ENCODE measurements around the gene PHTF2.

PHTF2 gene

GRCh38 chr7:77877791-77878190 lies 79.2 kb downstream of the PHTF2 start:
- no peak for DNase-seq (ENCODE audit: low read depth, low spot score)

- no peak for DNase-seq (ENCODE audit: low read depth, low spot score)
Measured at GRCh38 chr7:77878500-77878899, 79.9 kb downstream of the PHTF2 start.

- no peak for DNase-seq (ENCODE audit: low read depth, low spot score)
Measured at GRCh38 chr7:77879272-77879671, 80.7 kb downstream of the PHTF2 start.

- DNase-seq (ENCODE audit: low read depth, low spot score) = no peak
Measured at GRCh38 chr7:77881871-77882270, 83.3 kb downstream of the PHTF2 start.

GRCh38 chr7:77885155-77885554 lies 86.6 kb downstream of the PHTF2 start:
- DNase-seq (ENCODE audit: low read depth, low spot score) = no peak

- DNase-seq (ENCODE audit: low read depth, low spot score) = no peak
Measured at GRCh38 chr7:77887567-77887966, 89.0 kb downstream of the PHTF2 start.

- no peak for DNase-seq (ENCODE audit: low read depth, low spot score)
Measured at GRCh38 chr7:77888998-77889397, 90.4 kb downstream of the PHTF2 start.

- no peak for DNase-seq (ENCODE audit: low read depth, low spot score)
Measured at GRCh38 chr7:77893813-77894212, 95.2 kb downstream of the PHTF2 start.

- DNase-seq (ENCODE audit: low read depth, low spot score) = no peak
Measured at GRCh38 chr7:77894574-77895091, 96.1 kb downstream of the PHTF2 start.

- DNase-seq (ENCODE audit: low read depth, low spot score) = no peak
Measured at GRCh38 chr7:77895905-77896304, 97.3 kb downstream of the PHTF2 start.

GRCh38 chr7:77897004-77897547 lies 98.5 kb downstream of the PHTF2 start:
- DNase-seq (ENCODE audit: low read depth, low spot score) = no peak

GRCh38 chr7:77899516-77899915 lies 100.9 kb downstream of the PHTF2 start:
- DNase-seq (ENCODE audit: low read depth, low spot score) = no peak

- DNase-seq (ENCODE audit: low read depth, low spot score) = no peak
Measured at GRCh38 chr7:77903597-77903996, 105.0 kb downstream of the PHTF2 start.

GRCh38 chr7:77904252-77904651 lies 105.7 kb downstream of the PHTF2 start:
- no peak for DNase-seq (ENCODE audit: low read depth, low spot score)

GRCh38 chr7:77907281-77907680 lies 108.7 kb downstream of the PHTF2 start:
- DNase-seq (ENCODE audit: low read depth, low spot score) = no peak

- DNase-seq (ENCODE audit: low read depth, low spot score) = no peak
Measured at GRCh38 chr7:77908664-77909063, 110.1 kb downstream of the PHTF2 start.

GRCh38 chr7:77910124-77910523 lies 111.6 kb downstream of the PHTF2 start:
- DNase-seq (ENCODE audit: low read depth, low spot score) = no peak

- no peak for DNase-seq (ENCODE audit: low read depth, low spot score)
Measured at GRCh38 chr7:77912293-77912692, 113.7 kb downstream of the PHTF2 start.

GRCh38 chr7:77913977-77914607 lies 115.5 kb downstream of the PHTF2 start:
- DNase-seq (ENCODE audit: low read depth, low spot score) = no peak

GRCh38 chr7:77917500-77918262 lies 119.1 kb downstream of the PHTF2 start:
- DNase-seq (ENCODE audit: low read depth, low spot score) = no peak

- DNase-seq (ENCODE audit: low read depth, low spot score) = no peak
Measured at GRCh38 chr7:77918676-77919075, 120.1 kb downstream of the PHTF2 start.

GRCh38 chr7:77923419-77923818 lies 124.8 kb downstream of the PHTF2 start:
- DNase-seq (ENCODE audit: low read depth, low spot score) = no peak

GRCh38 chr7:77930496-77930895 lies 131.9 kb downstream of the PHTF2 start:
- DNase-seq (ENCODE audit: low read depth, low spot score) = no peak
